Measurements from ENCODE around the gene RHBDL3.

RHBDL3 gene

GRCh38 chr17:32265192-32265923 lies at the start of gene RHBDL3:
Gene RHBDL3 (plus strand): TSS chr17:32265832. CDS start chr17:32266190, 358 bp downstream.
- Mint-ChIP-seq H3K27ac (no peak within 1 kb of the TSS), H3K27me3 (peaks cover 33% of the 10 kb centered on the region), H3K9me3 (ENCODE audit: low read depth) (no peaks in the 10 kb centered on the region), H3K4me1 (ENCODE audit: low read depth) (peaks cover 17% of the 10 kb centered on the region), H3K4me3 (peak within 1 kb of the TSS; percentile 86), H3K36me3 (no peaks in the 10 kb centered on the region)

DNA sequence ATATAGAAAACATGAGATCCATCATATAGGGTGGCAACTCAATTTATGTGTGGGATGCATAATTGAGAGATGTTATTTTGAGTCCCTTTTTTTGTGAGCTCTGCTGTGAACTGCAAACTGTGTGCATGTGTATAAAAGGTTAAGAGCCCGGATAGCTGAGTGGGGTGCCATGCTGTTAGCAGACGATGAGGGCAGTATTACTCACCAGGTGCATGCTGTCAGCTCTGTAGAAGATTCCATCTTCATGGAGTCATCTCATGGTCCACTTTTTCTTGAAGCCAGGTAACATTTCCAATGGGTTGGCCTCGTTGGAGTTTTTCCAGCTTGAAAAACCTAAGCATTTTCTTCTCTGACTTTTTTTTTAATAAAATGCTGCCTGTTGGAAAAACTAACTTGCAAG lies 43.0 kb upstream of the RHBDL3 start:
- no peaks in the 10 kb centered on the region for H3K27me3 Mint-ChIP-seq
- H3K4me1 Mint-ChIP-seq (ENCODE audit: low read depth) = peaks cover 7% of the 10 kb centered on the region
- no peaks in the 10 kb centered on the region for H3K9me3 Mint-ChIP-seq (ENCODE audit: low read depth)
- H3K4me3 Mint-ChIP-seq = no peak overlapping the region
- no peak overlapping the region for H3K27ac Mint-ChIP-seq
- peaks cover 7% of the 10 kb centered on the region for H3K36me3 Mint-ChIP-seq

DNA sequence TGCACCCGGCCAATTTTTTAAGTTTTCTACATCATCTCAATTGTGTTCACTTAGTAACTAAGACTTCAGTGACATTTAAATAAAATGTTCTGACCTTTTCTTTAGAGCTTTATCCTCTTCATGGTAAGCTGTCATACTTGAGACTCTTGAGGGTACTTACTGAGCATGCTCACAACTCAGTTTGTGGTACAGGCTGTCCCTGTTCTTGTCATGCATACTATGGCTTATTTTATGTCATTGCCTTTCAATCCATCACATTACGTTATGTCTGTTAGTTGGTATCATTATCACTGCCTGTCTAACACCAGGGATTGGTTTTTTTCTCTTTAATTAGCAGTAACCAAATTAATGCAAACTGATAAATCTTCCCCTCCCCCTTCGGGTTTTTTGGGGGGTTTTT lies 41.9 kb upstream of the RHBDL3 start:
- Mint-ChIP-seq H3K27ac (peak overlapping the region; percentile 54), H3K9me3 (ENCODE audit: low read depth) (no peaks in the 10 kb centered on the region), H3K4me1 (ENCODE audit: low read depth) (peaks cover 7% of the 10 kb centered on the region), H3K27me3 (no peaks in the 10 kb centered on the region), H3K4me3 (no peak overlapping the region), H3K36me3 (peaks cover 7% of the 10 kb centered on the region)

DNA sequence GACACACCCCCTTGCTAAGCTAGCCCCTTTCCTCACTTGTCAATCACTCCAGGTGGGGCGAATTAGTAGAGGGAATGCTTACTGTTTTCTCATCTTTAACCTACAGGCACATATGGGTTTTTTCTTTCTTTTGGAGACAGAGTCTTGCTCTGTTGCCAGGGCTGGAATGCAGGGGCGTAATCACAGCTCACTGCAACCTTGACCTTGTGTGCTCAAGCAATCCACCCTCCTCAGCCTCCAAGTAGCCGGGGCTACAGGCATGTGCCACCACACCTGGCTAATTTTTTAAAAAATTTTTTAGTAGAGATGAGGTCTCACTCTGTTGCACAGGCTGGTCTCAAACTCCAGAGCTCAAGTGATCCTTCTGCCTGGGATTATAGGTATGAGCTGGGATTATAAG lies 38.7 kb upstream of the RHBDL3 start:
- H3K36me3 Mint-ChIP-seq = peaks cover 7% of the 10 kb centered on the region
- H3K4me3 Mint-ChIP-seq = no peak overlapping the region
- H3K27me3 Mint-ChIP-seq = no peaks in the 10 kb centered on the region
- H3K4me1 Mint-ChIP-seq (ENCODE audit: low read depth) = peaks cover 6% of the 10 kb centered on the region
- H3K9me3 Mint-ChIP-seq (ENCODE audit: low read depth) = no peaks in the 10 kb centered on the region
- H3K27ac Mint-ChIP-seq = no peak overlapping the region

DNA sequence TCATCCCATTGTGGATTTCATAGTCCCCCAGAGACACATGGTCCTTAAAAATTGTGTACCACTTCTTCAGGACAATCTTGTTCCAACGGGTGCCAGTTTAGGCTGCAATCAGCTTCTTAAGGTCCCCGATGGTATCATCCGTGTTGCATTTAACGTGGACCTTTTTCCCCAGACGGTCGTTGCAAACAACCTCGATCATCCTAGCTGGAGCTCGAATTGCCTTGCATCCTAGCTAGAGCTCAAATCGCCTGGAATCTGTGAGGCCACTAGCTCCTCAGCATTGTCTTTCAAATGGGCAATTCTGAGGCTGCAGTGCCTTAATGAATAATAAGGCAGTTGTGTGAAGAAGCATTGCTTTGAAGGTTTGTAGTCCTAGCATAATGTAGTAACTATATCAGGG lies 37.7 kb upstream of the RHBDL3 start:
- H3K4me3 Mint-ChIP-seq = no peak overlapping the region
- no peaks in the 10 kb centered on the region for H3K9me3 Mint-ChIP-seq (ENCODE audit: low read depth)
- peaks cover 7% of the 10 kb centered on the region for H3K36me3 Mint-ChIP-seq
- no peaks in the 10 kb centered on the region for H3K27me3 Mint-ChIP-seq
- H3K27ac Mint-ChIP-seq = no peak overlapping the region
- peaks cover 12% of the 10 kb centered on the region for H3K4me1 Mint-ChIP-seq (ENCODE audit: low read depth)

- Mint-ChIP-seq H3K4me1 (ENCODE audit: low read depth) (peaks cover 11% of the 10 kb centered on the region), H3K4me3 (no peak overlapping the region), H3K9me3 (ENCODE audit: low read depth) (no peaks in the 10 kb centered on the region), H3K27ac (no peak overlapping the region), H3K27me3 (no peaks in the 10 kb centered on the region), H3K36me3 (peaks cover 2% of the 10 kb centered on the region)
Measured at GRCh38 chr17:32235588-32235987, 30.0 kb upstream of the RHBDL3 start.

GRCh38 chr17:32239456-32239855 lies 26.2 kb upstream of the RHBDL3 start:
- no peak overlapping the region for H3K4me3 Mint-ChIP-seq
- no peaks in the 10 kb centered on the region for H3K27me3 Mint-ChIP-seq
- no peak overlapping the region for H3K27ac Mint-ChIP-seq
- H3K4me1 Mint-ChIP-seq (ENCODE audit: low read depth) = no peaks in the 10 kb centered on the region
- H3K9me3 Mint-ChIP-seq (ENCODE audit: low read depth) = no peaks in the 10 kb centered on the region
- peaks cover 5% of the 10 kb centered on the region for H3K36me3 Mint-ChIP-seq

GRCh38 chr17:32240750-32241149 lies 24.9 kb upstream of the RHBDL3 start:
- no peak overlapping the region for H3K27ac Mint-ChIP-seq
- H3K36me3 Mint-ChIP-seq = peaks cover 5% of the 10 kb centered on the region
- no peaks in the 10 kb centered on the region for H3K4me1 Mint-ChIP-seq (ENCODE audit: low read depth)
- H3K27me3 Mint-ChIP-seq = no peaks in the 10 kb centered on the region
- no peaks in the 10 kb centered on the region for H3K9me3 Mint-ChIP-seq (ENCODE audit: low read depth)
- H3K4me3 Mint-ChIP-seq = no peak overlapping the region

GRCh38 chr17:32241640-32242039 lies 24.0 kb upstream of the RHBDL3 start:
- no peaks in the 10 kb centered on the region for H3K4me1 Mint-ChIP-seq (ENCODE audit: low read depth)
- no peaks in the 10 kb centered on the region for H3K27me3 Mint-ChIP-seq
- H3K36me3 Mint-ChIP-seq = peaks cover 5% of the 10 kb centered on the region
- H3K27ac Mint-ChIP-seq = no peak overlapping the region
- H3K4me3 Mint-ChIP-seq = no peak overlapping the region
- H3K9me3 Mint-ChIP-seq (ENCODE audit: low read depth) = no peaks in the 10 kb centered on the region

DNA sequence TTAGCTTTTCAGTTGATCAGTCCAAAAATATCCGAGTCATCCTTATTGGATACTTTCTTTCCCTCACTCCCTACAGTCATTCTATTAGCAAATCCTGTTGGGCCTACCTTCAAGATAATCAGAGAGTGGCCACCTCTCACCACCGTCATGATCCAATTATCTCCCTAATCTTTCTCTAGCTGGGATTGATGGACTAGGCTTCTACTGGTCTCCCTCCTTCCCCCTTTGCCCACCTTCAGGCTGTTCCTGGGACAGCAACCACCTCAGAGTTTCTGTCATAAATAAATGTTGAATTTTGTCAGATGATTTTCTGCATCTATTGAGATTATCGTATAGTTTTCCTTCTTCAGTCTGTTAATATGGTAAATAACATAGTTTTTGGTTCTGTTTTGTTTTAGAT lies 16.2 kb upstream of the RHBDL3 start:
- Mint-ChIP-seq H3K4me3 (no peak overlapping the region), H3K9me3 (ENCODE audit: low read depth) (no peaks in the 10 kb centered on the region), H3K27me3 (no peaks in the 10 kb centered on the region), H3K36me3 (no peaks in the 10 kb centered on the region), H3K27ac (no peak overlapping the region), H3K4me1 (ENCODE audit: low read depth) (no peaks in the 10 kb centered on the region)

DNA sequence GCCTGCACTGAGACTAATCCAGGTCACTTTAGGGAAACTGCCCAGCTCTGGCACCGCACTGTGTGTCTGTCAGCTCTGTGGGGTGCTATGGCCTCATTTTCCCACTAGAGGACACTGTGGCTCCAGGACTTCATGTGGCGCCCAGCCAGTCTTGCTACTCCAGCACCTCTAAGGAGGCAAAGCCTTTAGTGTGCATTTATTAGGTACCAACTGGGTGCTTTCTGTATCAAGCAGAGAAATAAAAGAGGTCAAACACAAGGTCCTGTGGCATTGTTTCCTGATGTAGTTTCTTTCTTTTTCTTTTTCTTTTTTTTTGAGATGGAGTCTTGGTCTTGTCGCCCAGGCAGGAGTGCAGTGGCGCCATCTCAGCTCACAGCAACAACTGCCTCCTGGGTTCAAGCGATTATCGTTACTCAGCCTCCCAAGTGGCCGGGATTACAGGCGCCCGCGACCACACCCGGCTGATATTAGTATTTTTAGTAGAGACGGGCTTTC lies 12.5 kb upstream of the RHBDL3 start:
- H3K9me3 Mint-ChIP-seq (ENCODE audit: low read depth) = no peaks in the 10 kb centered on the region
- no peaks in the 10 kb centered on the region for H3K27me3 Mint-ChIP-seq
- H3K27ac Mint-ChIP-seq = no peak overlapping the region
- H3K36me3 Mint-ChIP-seq = no peaks in the 10 kb centered on the region
- H3K4me3 Mint-ChIP-seq = no peak overlapping the region
- no peaks in the 10 kb centered on the region for H3K4me1 Mint-ChIP-seq (ENCODE audit: low read depth)

DNA sequence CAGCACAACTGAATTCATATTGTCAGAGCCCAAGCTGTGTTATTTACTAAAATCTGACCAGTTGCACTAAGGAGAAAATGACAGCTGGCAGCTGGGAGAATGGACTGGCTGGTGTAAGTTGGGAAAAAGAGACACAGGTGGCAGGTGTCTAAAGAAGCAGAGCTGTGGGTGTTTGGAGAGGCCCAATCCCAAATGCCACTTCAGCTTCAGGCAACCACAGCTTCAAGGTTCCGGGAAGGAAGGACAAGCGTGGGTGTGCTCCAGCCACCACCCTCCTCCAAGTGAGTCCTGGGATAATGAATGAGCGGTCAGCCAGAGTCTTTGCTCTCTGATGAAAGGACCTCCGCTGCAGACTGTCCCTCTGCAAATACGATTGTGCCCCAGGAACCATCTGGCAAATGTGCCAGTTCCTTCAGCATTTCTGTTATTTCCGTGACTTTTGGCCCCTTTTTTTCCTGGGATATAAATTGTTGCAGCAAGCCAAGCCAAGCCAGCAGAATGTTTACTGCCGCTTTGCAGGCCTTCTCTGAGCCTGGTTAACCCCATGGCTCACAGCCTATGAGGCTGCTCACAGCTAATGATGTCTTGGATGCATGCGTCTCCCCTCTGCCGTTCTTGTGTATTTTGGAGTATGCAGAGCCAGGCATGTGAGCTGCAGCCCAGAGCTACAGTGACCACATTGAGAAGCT lies 9.5 kb upstream of the RHBDL3 start:
- Mint-ChIP-seq H3K4me1 (ENCODE audit: low read depth) (no peaks in the 10 kb centered on the region), H3K9me3 (ENCODE audit: low read depth) (no peaks in the 10 kb centered on the region), H3K27ac (no peak overlapping the region), H3K36me3 (no peaks in the 10 kb centered on the region), H3K27me3 (peaks cover 5% of the 10 kb centered on the region), H3K4me3 (no peak overlapping the region)

DNA sequence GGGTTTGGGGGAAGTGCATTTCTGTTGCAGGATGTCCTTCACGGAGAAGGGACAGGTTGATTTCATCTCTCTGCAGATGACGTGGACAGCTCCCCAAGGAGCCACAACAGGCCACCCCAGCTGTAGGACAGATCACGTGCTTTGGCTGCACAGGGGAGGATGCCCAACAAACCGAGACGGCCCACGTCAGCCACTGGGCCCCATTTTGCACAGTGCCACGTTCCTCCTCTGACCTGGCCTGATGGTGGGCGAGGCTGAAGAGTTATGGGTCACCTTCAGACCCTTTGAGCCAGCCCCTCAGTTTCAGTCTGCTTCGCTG lies 9.0 kb upstream of the RHBDL3 start:
- Mint-ChIP-seq H3K4me1 (ENCODE audit: low read depth) (no peaks in the 10 kb centered on the region), H3K27ac (no peak overlapping the region), H3K27me3 (peaks cover 5% of the 10 kb centered on the region), H3K4me3 (no peak overlapping the region), H3K36me3 (no peaks in the 10 kb centered on the region), H3K9me3 (ENCODE audit: low read depth) (no peaks in the 10 kb centered on the region)

GRCh38 chr17:32258383-32259140 lies 7.1 kb upstream of the RHBDL3 start:
- H3K36me3 Mint-ChIP-seq = no peaks in the 10 kb centered on the region
- H3K9me3 Mint-ChIP-seq (ENCODE audit: low read depth) = no peaks in the 10 kb centered on the region
- no peak overlapping the region for H3K27ac Mint-ChIP-seq
- H3K4me3 Mint-ChIP-seq = no peak overlapping the region
- peaks cover 6% of the 10 kb centered on the region for H3K27me3 Mint-ChIP-seq
- no peaks in the 10 kb centered on the region for H3K4me1 Mint-ChIP-seq (ENCODE audit: low read depth)

GRCh38 chr17:32259586-32259985 lies 6.0 kb upstream of the RHBDL3 start:
- Mint-ChIP-seq H3K9me3 (ENCODE audit: low read depth) (no peaks in the 10 kb centered on the region), H3K4me3 (no peak overlapping the region), H3K27me3 (peaks cover 13% of the 10 kb centered on the region), H3K4me1 (ENCODE audit: low read depth) (no peaks in the 10 kb centered on the region), H3K36me3 (no peaks in the 10 kb centered on the region), H3K27ac (no peak overlapping the region)
